ENCODE data around the gene KIAA1671.
A peak's percentile ranks its signal among the peaks of the same experiment; 100 is the strongest.

KIAA1671 gene

DNA sequence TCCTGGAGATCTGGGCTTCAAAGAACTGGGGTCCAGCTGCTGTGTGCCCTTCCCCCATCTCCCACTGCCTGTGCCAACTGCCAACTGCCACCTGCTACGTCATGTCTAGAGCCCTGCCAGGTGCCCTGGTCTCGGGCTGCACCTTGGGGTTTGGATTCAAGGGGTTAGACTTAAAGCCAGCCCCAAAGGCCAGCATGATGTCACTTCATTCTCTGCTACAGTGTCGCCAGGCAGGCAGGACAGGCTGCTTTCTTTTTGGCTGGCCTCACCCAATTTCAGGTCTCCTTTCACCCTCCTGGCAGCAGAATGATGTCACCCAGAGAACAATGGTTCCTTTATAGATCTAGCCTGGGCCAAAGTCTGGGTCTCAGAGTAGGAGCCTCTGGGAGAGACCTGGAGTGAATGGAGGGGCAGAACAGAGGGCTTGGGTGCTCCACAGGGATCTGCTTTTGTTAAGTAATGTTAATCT is 167.6 kb downstream of the KIAA1671 start:
- DNase-seq = no peak

DNA sequence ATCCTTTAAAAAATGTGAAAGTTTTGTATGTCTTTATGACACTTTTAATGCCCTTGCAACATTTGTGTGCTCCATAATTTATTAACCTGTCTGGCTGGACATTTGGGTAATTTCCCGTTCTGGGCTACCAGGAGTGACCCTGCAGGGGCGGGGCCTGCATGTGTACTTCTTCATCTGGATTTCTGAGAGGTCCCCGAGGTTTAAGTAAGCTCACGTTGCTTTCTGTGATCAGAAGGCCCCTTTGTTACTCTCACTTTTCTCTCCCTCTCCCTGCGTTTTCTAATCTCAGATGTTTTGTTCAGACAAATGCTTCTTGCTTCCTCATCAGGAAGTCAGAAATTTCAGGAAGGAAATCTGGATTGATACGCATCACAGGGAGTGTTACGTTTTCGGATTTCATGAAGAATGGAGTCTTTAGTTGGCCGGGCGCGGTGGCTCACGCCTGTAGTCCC is 168.3 kb downstream of the KIAA1671 start:
- no peak for DNase-seq

GRCh38 chr22:25122136-25122764 is 169.7 kb downstream of the KIAA1671 start:
- no peak for DNase-seq

DNA sequence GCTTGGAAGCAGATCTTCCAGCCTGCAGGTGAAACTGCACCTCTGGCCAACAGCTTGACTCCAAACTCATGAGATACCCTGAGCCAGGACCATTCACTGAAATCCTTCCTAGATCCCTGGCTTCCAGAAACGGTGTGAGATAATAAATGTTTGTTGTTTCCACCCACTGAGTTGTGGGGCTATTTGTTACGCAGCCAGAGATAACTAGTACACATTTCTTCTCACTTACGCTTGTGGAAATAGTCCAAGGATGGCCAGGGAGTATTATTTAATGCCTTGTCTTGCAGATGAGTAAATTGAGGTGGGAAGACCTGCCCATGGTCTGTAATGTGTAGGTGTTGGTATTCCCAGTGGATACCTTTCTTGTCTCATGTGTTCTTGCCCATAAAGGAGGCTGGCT is 171.2 kb downstream of the KIAA1671 start:
- DNase-seq = no peak

- DNase-seq = no peak
Measured at GRCh38 chr22:25125693-25126357, 173.3 kb downstream of the KIAA1671 start.

DNA sequence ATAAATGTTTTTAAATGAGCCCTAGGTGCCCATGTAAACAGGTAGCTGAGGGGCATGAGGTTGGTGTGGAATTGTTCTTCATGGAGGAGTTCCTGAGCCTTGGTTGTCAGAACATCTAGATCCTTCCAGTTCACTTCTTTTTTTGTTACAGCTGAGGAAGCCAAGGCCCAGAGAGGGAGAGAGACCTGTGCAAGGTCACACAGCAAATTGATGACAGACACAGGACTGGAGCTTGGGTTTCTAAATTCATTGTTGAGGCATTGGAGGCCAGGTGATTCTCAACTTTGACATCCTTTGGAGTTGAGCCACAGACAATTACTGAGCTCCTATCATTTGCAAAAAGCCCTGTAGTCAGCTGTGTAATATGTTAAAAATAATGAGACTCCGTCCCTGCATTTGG is 174.0 kb downstream of the KIAA1671 start:
- no peak for DNase-seq

DNA sequence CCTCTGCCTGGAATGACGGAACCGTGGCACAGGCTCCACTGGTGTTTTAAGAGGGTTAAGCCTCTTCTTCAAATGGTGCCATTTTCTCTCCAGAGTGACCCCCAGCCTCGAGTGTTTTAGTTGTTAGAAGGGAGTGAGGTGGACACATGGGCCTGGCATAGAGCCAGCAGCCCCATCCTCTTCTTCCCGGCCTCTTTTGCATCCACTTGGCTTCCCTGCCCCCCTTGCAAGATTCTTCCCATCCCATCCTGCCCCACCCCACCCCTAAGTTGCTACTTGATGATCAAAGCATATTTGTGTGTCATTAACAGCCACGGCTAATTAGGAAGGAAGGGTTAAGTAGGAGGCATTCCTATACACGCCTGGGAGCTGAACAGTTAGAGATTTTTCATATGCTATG is 174.8 kb downstream of the KIAA1671 start:
- DNase-seq = no peak

DNA sequence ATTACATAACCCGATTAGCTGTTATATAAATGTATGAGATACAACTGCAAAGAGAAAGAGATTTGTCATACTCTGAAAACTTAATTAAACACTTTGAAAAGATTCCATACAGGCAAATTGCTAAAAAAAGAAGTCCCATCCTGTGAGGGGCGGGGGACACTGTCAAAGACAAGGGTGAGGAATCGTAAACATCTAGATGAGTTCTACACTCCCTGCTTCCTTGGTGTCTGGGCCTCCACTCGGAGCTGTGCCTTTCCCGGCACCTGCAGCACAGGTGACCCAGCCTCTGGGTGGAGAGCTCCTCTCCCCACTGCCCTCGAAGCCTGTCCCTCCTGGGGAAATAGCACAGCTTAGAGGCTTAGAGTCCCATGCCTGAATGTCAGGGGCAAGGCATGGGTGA is 177.9 kb downstream of the KIAA1671 start:
- no peak for DNase-seq

DNA sequence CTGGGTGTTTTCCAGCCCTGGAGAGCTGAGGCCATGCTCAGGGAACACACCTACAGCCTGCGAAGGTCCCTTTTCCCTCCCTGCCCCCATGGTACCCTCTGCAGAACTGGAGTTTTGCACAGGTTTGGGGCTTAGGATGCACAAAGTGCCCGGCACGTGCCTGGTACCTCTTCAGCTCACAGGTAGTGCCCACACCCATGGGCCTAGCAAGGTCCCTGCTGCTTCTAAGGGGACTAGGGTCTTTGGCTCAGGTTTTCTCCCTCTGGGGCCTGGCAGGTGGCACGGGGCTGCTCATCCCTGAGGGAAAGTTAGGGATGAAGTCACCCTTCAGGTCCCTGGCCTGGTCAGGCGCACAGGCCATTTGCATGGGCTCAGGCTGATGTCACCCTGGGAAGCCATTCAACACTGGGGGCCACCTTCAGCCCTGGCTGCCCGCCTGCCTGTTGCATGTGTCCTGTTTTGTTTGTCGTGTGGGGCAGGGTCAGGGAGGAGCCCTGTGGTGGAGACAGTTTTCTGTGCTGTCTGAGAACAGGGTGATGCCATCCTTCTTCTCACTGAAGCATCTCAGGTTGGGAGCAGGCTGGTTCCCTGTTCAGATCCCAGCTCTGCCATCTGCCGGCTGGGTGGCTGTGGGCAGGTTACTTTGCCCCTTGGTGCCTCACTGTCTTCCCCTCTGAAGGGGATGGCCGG is 178.8 kb downstream of the KIAA1671 start:
- no peak for DNase-seq

- no peak for DNase-seq
Measured at GRCh38 chr22:25134028-25134427, 181.5 kb downstream of the KIAA1671 start.

DNA sequence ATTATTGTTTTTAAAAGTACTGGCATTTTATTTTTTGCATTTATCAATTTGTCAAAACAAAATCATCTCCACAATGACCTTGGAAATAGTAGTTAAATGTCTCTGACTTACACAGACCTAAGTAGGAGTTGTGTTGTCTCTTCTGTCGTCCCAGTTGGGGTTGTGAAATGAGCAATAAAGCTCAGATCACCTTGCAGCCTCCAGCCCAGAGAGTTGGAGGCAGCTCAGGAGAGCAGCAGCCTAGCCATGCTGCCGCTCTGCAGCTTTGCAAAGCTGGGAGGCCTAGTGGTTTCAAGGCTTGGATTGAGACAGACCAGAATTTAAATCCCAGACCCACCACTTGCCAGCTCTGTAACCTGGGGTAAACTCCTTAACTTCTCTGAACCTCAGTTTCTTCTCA is 181.9 kb downstream of the KIAA1671 start:
- DNase-seq = no peak

DNA sequence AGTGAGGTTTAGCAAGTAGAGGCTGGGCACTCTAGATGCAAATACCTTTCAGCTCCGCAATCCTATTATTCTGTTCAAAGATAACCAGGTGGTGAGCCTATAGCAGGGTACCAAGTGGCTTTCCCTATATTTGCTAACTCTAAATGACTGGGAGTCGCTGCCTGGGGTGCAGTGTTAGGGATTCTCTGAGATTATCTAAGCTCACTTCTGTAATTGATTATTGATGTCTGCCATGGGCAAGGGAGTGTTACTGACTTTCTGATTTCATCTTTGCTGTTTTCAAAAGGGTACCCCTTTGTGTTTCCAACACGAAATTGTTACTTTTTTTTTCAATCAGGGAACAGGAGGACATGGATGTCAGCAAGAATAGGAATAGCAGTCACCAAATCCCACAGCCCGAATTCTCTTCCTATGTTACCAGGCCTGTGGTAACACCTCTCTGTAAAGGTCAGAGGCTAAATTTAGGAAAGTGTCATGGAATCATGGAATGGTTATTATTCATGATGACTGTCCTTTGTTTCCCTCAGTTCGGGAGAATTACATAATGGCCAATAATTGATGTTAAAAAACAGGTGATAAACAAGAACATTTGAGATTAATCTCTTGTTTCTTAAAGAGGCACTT is 184.5 kb downstream of the KIAA1671 start:
- no peak for DNase-seq

DNA sequence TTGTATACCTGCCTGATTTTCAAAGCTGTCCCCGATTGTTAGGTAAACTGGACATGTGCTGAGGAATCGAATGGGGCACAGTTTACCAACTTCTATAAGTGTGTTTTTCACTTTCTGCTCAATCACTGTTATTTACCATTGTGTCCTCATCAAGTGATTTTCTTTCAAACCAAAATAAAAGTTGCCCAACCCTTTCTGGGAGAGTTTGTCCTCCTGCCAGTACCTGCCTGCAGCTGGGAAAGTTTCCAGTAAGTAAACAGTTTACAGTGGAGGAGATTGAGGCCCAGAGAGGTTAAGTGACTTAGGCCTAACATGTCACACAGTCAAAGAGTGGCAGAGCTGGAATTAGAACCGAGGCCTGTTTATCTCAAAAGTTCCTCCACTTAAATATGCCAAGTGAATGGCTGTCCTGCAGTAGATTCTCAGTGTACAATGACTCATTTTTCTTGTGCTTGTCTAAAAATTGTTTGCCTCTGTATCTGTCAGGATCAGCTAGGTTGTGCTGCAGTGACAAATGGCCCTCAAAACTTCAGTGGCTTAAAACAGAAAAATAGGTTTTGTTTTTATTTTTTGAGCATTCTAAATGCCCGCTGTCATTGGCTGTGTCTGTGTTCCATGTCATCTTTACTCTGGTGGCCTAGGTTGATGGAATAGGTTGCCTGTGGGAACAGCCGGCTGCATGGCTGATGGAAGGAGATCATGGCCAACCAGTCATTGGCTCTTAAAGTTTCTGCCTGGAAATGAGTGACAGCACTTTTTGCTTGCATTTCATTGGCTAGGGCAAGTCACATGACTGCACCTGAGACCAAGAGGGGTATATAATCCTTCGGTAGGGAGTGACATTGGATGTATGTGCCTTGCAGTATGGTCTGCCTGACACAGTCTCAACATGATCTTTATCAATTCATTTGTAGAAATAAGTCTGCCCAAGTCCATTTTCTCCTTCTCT is 185.3 kb downstream of the KIAA1671 start:
- DNase-seq = peak in 2 of 4 experiments; percentile 3 to 6

DNA sequence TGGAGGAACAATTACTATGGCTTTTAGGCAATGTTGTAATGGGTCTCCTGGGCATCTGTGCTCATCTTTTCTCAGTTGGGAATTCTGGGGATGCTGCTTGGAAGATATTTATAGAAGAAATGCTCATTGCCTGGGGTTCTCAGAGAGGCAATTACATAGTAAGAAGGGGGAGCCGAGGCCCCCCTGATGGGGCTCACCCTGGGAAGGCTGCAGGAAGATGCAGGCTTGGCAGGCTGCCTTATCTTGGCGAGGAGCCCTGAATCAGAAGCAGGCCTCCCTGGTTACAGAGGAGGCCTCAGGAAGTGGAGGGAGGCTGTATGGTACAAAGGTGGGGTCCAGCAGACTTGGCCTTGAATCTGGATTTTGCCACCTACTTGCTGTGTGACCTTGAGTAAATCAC is 186.5 kb downstream of the KIAA1671 start:
- DNase-seq = no peak

DNA sequence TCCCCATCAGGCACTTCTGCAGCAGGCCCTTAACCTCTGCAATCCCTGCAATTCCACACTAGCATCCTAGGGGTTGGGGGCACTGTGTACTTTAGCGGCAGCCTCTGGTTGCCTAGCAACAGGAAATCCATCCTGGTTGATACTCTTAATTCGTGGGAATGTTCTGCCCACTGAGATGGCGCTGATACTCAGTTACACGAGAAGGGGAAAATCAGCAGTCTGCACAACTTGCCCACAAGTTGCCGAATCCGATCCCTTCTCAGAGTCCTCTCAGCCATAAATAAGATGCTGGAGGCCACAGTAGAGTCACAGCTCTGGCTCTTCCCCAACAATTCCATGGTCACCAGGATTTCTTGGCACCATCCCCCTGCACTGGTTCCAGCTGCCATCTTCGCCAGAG is 189.6 kb downstream of the KIAA1671 start:
- DNase-seq = no peak

GRCh38 chr22:25143156-25144076 is 190.9 kb downstream of the KIAA1671 start:
- DNase-seq = no peak

- DNase-seq = no peak
Measured at GRCh38 chr22:25144522-25144921, 192.0 kb downstream of the KIAA1671 start.

GRCh38 chr22:25146307-25146706 is 193.8 kb downstream of the KIAA1671 start:
- no peak for DNase-seq

DNA sequence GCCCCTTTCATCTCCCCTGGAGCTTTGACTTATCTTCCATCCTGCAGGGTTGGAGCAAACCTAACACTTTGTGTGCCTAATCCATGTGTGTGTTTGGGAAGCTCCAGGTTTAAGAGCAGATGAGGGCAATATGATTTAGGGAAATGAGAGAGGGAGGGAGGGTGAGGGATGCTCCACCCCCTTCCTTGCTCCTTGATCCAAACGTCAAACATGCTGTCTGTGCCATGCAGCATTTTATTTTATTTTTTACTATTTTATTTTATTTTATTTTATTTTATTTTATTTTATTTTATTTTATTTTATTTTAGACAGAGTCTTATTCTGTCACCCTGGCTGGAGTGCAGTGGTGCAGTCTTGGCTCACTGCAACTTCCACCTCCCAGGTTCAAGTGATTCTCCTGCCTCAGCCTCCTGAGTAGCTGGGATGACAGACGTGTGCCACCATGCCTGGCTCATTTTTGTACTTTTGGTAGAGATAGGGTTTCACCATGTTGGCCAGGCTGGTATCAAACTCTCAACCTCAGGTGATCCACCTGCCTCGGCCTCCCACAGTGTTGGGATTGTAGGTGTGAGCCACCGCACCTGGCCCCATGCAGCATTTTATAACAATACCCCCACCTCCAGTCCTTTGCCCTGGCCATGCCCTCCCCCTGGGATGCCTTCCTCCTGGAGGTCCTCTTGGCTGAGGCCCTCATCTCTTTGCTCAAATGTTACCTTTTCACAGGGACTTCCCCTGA is 194.6 kb downstream of the KIAA1671 start:
- DNase-seq = no peak

DNA sequence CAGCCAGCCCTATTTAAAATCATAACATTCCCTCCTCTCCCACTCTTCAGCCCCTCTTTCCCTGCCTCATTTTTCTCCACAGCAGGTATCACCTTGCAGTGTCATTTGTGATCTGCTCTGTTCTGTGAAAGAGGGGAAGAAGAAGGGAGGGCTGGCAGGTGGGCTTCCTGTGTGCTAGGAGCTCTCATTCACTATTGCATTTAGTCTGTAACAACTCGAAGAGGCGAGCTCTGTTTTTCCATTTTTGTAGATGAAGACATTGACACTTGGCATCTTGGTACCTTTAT is 195.1 kb downstream of the KIAA1671 start:
- no peak for DNase-seq

Data from suppressor macrophage (primary cell).